Osteoblast (primary cell): Measurements from ENCODE around the gene TXNRD3. TPM values are rescaled to one million over a fixed set of nuclear protein-coding genes. Genes with fewer than 3 reads are reported as not detected.
A peak's percentile ranks its signal among the peaks of the same experiment; 100 is the strongest.

Experiments used
- DNase-seq: peaks from one replicate; pipeline ENCODE4 v3.0.0; 2011; ENCODE audit warnings: low spot score, mixed read lengths; ENCODE audit not compliant: insufficient read length; ENCODE audit errors: missing footprints
- H2AFZ ChIP-seq: 2 replicates; pipeline ENCODE4 v1.6.0; 2011; ENCODE audit warnings: mild to moderate bottlenecking, low read length
- H3K27ac ChIP-seq: 2 replicates; pipeline ENCODE4 v1.5.1; 2011; ENCODE audit warnings: mild to moderate bottlenecking, low read depth, low read length, moderate library complexity
- H3K27me3 ChIP-seq: 2 replicates; pipeline ENCODE4 v1.6.0; 2012; ENCODE audit warnings: mild to moderate bottlenecking, control low read depth, inconsistent platforms, low read length, moderate library complexity; ENCODE audit not compliant: insufficient read depth
- H3K36me3 ChIP-seq: 2 replicates; pipeline ENCODE4 v1.5.1; 2011; ENCODE audit warnings: mild to moderate bottlenecking, low read length, control low read depth, moderate library complexity; ENCODE audit not compliant: insufficient read depth
- H3K4me1 ChIP-seq: 2 replicates; pipeline ENCODE4 v1.5.1; 2011; ENCODE audit warnings: mild to moderate bottlenecking, low read length, control low read depth, moderate library complexity; ENCODE audit not compliant: insufficient read depth
- H3K4me2 ChIP-seq: 2 replicates; pipeline ENCODE4 v1.6.0; 2011; ENCODE audit warnings: mild to moderate bottlenecking, low read length; ENCODE audit not compliant: insufficient read depth
- H3K4me3 ChIP-seq: fragments of 200-600 bp; sonication (generic); 3 replicates; pipeline ENCODE4 v1.5.1; 2012; ENCODE audit warnings: mild to moderate bottlenecking, low read length, inconsistent platforms; ENCODE audit not compliant: insufficient read depth
- H3K79me2 ChIP-seq: 2 replicates; pipeline ENCODE4 v1.6.0; 2012; ENCODE audit warnings: mild to moderate bottlenecking, low read length, control low read depth, inconsistent platforms; ENCODE audit not compliant: insufficient read depth
- H3K9me3 ChIP-seq: 2 replicates; pipeline ENCODE4 v1.5.1; 2011; ENCODE audit warnings: low read depth, low read length, control low read depth
- H4K20me1 ChIP-seq: 2 replicates; pipeline ENCODE4 v1.6.0; 2012; ENCODE audit warnings: mild to moderate bottlenecking, low read length, control low read depth; ENCODE audit not compliant: insufficient read depth
- CTCF ChIP-seq: IDR thresholded peaks from 2 replicates; pipeline ENCODE4 v1.5.1; 2011; ENCODE audit warnings: mild to moderate bottlenecking, low read depth, low read length, moderate library complexity; ENCODE audit errors: extremely low read depth
- total RNA-seq: library from RNA; depleted of rRNA; stranded (reverse); fragments of >200 nt; gene quantifications from 2 replicates; pipeline ENCODE4 v1.2.3, GENCODE V29; 2012

TXNRD3 gene
- total RNA-seq, 1 donor: 18.1 TPM

DNA sequence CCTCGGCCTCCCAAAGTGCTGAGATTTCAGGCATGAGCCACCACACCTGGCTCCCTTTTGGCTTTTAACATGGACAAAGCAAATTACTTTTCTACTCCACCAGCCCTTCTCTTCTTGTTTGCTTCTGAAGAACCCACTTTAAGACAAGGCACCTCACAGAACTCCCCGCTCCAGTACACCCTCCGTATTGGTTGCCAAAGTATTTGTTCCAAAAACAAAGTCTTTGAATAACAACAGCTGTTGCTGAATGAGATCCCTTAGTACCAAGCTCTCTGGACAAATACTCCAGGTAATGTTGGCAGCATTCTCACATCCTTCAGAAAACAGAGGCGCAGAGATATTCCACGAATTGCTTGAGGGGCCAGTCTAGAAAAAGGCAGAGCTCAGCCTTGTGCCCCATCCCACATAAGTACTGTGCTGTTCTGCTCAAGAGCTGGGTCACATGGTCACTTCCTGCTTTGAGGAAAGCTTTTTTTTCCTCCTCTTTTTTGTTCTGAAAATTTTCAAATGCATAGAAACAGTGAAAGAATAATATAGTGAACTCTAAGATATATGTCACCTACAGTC lies 41.9 kb upstream of the TXNRD3 start:
- no peak for DNase-seq
- Histone ChIP-seq H3K4me1 (no peaks in the 10 kb centered on the region), H3K36me3 (no peaks in the 10 kb centered on the region), H3K27ac (no peak overlapping the region), H2AFZ (no peak overlapping the region), H3K4me3 (no peak overlapping the region), H4K20me1 (no peaks in the 10 kb centered on the region), H3K79me2 (no peaks in the 10 kb centered on the region), H3K4me2 (no peak overlapping the region), H3K27me3 (peaks cover 75% of the 10 kb centered on the region), H3K9me3 (no peaks in the 10 kb centered on the region)
- no peak for TF ChIP-seq CTCF

- DNase-seq: no peak
- H3K4me3 ChIP-seq: no peak overlapping the region
- no peak overlapping the region for H3K27ac ChIP-seq
- no peak overlapping the region for H3K4me2 ChIP-seq
- H3K36me3 ChIP-seq: no peaks in the 10 kb centered on the region
- H3K79me2 ChIP-seq: no peaks in the 10 kb centered on the region
- no peaks in the 10 kb centered on the region for H4K20me1 ChIP-seq
- TF ChIP-seq CTCF: no peak
- no peaks in the 10 kb centered on the region for H3K4me1 ChIP-seq
- no peak overlapping the region for H2AFZ ChIP-seq
- no peaks in the 10 kb centered on the region for H3K9me3 ChIP-seq
- peaks cover 71% of the 10 kb centered on the region for H3K27me3 ChIP-seq
Measured at GRCh38 chr3:126693921-126694320, 39.0 kb upstream of the TXNRD3 start.

- no peak for DNase-seq
- Histone ChIP-seq H3K27ac (no peak overlapping the region), H3K27me3 (peaks cover 71% of the 10 kb centered on the region), H3K4me3 (no peak overlapping the region), H3K9me3 (no peaks in the 10 kb centered on the region), H3K36me3 (no peaks in the 10 kb centered on the region), H4K20me1 (no peaks in the 10 kb centered on the region), H3K4me1 (no peaks in the 10 kb centered on the region), H3K79me2 (no peaks in the 10 kb centered on the region), H2AFZ (no peak overlapping the region), H3K4me2 (no peak overlapping the region)
- TF ChIP-seq CTCF: peak; percentile 21
Measured at GRCh38 chr3:126692858-126693257, 37.9 kb upstream of the TXNRD3 start.

DNA sequence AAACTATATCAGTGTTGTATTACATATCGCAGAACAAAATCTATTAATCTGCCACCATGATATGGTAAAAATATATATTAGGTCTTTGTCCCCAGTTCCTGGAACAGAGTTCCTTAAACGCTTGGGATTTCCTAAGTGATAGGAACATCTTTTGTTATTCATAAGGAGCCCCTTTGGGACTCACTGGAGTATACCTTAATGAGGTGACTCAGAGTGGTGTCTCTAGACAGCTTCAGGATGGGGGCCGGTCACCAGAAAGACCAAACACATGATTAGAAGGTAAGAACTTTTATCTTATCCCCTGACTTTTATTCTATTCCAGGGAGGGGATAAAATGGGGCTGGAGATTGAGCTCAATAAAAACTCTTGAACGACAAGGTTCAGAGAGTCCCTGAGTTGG lies 36.8 kb upstream of the TXNRD3 start:
- H3K4me2 ChIP-seq: no peak overlapping the region
- H3K4me1 ChIP-seq: no peaks in the 10 kb centered on the region
- no peaks in the 10 kb centered on the region for H3K9me3 ChIP-seq
- H2AFZ ChIP-seq: no peak overlapping the region
- TF ChIP-seq CTCF: no peak
- no peaks in the 10 kb centered on the region for H4K20me1 ChIP-seq
- DNase-seq: no peak
- H3K79me2 ChIP-seq: no peaks in the 10 kb centered on the region
- no peak overlapping the region for H3K4me3 ChIP-seq
- no peak overlapping the region for H3K27ac ChIP-seq
- no peaks in the 10 kb centered on the region for H3K36me3 ChIP-seq
- peaks cover 65% of the 10 kb centered on the region for H3K27me3 ChIP-seq
